ENCODE measurements around the gene PSMD7.
"Not testable (repeated sequence)": the region's sequence is repeated elsewhere in the genome, so short reads cannot be mapped to it uniquely, and the experiment has no call there.

PSMD7 gene

DNA sequence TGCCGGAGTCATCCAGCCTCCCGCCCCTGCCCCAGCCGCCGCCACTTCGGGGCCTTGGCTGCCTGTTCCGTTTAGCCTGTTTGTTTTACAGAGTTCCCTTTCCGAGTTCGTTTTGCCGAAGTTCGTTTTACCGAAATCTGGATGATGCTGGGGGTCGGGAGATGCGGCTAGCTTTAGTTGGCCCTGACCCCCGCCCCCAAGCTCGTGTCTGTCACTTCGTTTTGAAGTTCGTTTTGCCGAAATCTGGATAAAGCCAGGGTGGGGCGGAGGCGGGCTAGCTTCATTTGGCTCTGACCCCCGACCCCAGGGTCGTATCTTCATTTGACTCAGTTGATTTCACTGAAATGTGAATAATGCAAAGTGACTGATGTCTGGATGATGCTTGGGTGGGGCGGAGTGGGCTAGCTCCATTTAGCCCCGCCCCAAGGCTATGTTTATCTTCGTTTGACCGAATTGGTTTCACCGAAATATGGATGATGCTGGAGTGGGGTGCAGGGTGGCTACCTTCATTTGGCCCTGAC, 591 bp downstream of the PSMD7 start:
- peak; percentile 53 for DNase-seq

DNA sequence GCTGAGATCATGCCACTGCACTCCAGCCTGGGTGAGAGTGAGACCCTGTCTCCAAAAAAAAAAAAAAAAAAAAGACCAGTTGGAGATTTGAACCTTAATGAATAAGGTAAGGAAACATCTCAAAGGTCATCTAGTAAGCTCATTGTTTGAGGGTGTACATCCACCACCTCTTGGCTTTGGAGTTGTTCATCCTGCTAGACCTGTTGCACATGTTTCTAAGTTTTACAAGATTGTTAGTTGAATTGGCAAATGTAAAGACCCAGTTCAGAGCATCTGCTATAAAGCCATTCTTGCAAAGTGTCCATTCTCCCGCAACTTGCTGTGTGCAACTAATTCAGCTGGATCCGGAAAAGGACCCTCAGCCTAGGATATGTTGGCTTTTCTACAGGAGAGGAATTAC, 1.5 kb downstream of the PSMD7 start:
- no peak for DNase-seq

DNA sequence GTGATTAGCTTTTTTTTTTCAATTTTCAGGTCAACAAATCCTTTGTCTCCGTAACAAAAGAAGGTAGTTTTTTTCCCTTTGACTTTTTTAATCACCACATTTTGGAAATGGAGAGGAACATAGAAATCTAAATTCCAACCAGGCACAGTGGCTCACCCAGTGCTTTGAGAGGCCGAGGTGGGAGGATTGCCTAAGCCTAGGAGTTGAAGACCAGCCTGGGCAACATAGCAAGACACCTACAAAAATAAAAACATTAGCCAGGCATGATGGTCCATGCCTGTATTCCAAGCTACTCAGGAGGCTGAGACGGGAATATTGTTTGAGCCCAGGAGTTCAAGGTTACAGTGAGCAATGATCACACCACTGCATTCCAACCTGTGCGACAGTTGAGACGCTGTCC, 5.7 kb downstream of the PSMD7 start:
- no peak for DNase-seq

DNA sequence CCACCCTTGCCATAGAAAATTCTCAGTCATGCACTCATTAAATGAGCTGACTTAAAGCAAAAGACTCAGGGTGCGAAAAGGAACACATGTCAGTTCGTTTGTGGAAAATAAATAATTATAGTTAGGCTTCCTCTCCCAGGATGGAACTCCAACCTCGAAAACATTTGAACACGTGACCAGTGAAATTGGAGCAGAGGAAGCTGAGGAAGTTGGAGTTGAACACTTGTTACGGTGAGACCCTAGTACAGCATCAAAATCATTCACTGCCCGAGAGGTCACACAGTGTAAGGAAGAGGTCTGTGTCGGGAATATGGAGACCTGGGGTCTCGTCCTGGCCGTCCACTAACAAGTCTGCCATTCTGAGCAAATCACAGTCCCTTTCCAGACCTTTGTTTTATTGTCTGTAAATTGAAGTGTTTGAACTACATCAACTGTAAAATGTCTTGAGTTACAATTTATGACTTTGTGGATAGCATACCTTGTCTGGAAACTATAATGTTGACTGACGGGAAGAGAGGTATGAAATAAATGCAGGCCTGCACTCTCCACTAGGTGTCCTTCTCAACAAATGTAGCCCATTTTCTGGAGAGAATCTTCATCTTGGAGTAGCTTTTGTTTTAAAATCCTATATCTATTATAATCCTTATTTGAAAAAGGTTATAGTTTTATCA, 7.7 kb downstream of the PSMD7 start:
- no peak for DNase-seq

DNA sequence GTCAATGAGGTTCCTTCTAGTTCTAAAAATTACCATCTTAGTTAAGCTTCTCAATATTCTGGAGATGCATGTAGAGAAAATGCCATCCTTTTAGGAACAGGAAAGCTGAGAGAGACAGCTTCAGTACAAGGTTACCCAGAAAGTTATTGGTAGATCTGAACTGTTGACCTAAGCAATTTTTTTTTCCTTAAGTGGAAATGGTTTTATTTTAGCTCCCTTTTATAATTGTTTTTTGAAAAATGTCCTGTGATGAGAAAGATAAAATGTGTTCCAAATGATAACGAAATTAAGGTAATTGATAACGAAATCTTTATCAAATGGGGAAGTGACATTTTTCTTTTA, 8.2 kb downstream of the PSMD7 start:
- DNase-seq, result no peak

DNA sequence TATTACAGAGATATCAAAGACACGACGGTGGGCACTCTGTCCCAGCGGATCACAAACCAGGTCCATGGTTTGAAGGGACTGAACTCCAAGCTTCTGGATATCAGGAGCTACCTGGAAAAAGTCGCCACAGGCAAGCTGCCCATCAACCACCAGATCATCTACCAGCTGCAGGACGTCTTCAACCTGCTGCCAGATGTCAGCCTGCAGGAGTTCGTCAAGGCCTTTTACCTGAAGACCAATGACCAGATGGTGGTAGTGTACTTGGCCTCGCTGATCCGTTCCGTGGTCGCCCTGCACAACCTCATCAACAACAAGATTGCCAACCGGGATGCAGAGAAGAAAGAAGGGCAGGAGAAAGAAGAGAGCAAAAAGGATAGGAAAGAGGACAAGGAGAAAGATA, 8.7 kb downstream of the PSMD7 start:
- DNase-seq, result no peak

DNA sequence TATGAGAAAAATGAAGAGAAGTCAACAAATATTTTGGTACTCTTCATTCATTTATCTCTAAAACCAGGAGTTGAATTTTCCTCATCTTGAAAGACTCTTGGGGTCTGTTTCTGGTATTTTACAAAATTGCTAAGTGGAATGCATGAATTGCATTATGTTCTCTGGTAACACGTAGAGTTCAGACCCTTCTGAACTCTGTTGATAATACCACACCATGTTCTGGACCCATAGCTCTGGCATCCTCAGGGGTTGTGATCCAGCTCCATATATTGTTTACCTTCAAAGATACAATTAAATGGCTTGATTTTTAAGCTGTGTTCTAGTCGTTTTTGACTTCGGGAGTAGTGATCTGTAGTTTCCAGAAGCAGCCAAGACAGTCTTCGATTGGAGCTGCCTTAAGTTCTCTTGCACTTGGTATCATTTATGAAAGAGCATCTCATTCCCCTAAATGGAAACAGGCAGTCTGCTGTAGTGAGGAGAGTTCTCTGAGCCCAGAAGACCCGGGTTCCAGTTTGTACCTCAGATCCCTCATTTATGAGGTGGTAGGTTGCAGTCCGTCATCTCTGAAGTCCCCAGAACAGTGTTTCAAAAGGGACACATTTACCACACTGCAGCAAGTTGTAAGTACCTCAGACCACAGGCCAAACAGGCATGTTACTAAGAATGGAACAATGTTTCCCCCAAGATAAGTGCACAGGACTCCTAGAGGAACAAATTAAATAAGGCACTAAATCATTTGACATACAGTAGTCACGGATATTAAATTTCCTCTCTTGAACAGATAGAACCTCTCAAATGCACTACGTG, 9.6 kb downstream of the PSMD7 start:
- DNase-seq, result peak; percentile 27

DNA sequence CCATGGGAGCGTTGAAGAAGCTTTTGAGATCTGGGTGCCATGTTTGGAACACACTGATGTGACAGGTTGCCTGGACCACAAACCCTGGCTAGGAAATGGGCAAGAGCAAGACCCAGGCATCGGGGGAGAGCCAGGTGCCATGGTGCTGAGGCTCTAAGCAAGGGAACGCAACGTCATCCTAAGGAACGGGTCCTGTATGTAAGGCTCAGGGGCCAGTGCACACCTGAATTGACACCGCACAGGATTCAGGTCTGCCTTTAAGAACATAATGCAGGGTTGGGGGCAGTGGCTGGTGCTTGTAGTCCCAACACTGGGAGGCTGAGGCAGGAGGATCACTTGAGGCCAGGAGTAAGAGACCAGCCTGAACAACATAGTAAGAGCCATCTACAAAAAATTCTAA, 10.8 kb downstream of the PSMD7 start:
- DNase-seq, result no peak

DNA sequence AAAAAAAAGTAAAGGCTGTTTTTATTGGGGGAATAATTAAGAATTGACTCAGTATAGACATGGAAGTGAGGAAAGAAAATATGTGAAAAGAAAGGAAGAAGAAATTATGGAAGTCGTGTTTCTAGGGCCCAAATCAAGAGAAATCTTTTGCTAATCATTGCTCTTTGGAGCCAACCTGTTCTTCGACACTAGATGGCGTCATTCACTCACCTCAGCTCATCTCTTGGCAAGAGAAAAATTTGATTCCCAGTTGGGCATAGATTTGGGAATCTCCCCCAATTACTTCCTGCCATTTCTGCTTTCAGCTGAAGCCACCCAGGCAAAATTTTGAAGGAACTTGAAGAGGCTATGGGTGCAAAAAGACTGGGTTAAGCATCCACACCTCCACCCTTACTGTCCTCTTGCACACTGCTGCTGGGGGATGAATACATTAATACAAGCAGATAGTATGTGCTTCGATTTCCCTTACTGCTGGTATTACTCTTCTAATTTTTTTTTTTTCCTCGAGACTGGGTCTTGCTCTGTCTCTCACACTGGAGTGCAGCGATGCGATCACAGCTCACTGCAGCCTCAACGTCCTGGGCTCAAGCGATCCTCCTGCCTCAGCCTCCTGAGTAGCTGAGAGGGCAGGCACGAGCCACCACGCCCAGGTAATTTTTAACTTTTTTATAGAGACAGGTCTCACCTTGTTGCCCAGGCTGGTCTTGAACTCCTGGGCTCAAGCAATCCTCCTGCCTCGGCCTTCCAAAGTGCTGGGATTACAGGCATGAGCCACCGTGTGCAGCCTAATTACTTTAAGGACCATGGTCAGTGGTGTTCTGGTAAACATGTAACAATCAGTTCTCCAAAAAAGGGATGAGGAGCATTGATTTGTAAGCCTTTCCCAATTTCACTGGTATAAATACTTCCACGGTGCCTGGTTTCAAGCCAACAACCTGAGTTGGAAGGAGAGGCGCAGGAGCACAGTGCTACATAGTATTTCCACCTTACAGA, 13.5 kb downstream of the PSMD7 start:
- DNase-seq, result peak; percentile 33

DNA sequence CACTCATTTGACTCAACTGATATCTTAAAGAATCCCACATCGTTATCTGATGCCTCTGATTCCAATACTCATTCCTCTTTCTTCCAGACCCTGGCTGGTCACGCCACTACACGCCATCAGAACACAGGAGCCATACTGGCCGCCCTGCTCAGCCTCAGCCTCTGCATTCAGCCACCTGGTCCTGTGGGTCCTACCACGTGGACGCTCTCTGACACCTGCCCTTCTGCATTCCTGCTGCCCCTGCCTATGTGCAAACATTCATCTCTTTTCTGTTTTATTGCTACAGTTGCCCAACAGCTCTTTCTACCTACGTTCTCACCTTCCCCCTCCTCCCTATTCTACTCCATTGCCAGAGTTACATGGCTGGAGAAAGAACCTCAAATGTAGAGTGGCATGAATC, 18.4 kb downstream of the PSMD7 start:
- no peak for DNase-seq

DNA sequence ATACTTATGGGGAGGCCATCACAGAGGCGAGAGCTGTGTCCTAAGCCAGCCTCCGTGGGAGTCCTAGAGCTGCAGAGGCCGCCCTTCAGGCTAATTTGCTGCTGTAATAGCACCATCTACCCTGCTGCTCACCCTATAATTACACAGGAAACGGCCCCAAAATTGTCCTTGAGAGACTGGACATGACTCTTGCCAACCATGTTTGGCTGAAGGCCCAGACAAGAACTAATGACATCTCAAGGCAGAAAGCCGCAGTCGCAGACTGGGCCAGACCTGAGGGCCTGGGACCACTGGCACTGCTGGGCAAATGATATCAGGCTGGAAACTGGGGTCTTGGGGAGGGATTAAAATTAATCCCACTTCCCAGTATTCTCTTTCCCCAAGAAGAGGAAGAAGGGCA, 24.1 kb downstream of the PSMD7 start:
- DNase-seq, result no peak

DNA sequence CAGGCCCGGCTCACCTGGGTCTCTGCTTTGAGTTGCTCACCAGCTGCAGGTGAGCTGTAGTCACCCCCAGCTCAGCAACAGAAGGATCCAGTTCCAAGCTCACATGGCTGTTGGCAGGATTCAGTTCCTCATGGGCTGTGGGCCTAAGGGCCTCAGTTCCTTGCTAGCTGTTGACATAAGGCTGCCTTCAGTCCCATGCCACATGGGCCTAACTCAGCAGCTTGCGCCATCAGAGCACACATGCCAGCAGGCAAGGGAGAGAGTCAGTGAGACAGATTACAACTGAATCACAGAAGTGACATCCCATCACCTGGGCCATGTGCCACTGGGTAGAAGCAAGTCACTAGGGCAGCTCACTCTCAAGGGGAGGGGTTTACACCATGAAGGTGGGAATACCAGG, 24.7 kb downstream of the PSMD7 start:
- no peak for DNase-seq

DNA sequence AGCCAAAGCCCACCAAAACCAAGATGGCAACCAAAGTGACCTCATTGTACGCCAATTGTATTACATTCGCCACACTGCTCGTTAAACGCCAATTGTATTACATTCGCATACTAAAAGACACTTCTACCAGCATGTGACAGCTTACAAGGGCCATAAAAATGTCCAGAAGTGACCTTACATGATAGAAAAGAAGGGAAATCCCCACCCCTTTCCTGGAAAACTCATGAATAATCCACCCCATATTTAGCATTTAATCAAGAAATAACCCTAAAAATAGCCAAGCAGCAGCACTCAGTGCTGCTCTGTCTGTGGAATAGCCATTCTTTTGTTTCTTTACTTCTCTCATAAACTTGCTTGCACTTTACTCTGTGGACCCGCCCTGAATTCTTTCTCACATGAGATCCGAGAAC, 25.7 kb downstream of the PSMD7 start:
- DNase-seq, result no peak

DNA sequence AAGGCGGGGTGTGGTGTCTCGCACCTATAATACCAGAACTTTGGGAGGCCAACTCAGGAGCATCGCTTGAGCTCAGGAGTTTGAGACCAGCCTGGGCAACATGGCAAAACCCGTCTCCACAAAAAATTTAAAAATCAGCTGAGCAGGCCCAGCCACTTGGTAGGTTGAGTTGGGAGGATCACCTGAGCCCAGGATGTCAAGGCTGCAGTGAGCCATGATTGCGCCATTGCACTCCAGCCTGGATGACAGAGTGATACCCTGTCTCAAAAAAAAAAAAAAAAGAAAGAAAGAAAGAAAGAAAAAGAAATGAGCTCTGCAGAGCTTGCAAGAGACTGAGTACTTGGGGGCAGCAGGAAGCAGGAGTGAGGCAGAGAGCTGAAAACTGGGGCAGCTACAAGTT, 28.2 kb downstream of the PSMD7 start:
- not testable (repeated sequence) for DNase-seq

DNA sequence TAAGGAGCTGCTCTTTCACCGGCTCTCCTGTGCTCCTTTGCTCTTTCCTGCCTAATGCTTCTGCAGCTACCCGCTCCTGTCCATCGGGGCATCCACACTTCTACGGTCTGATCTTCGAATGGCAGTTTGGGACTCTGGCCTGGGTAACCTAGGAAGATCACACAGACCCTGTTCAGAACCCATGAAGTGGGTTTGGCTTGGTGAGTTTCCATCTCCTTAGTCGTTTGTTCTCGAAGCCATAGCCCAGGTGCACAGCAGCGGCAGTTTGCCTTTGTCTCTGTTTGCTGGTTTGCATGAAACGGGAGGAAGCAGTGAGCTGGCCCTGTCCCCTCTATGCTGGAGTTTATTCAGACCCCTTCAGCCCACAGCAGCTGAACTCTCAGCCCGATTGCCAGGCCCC, 29.0 kb downstream of the PSMD7 start:
- no peak for DNase-seq

DNA sequence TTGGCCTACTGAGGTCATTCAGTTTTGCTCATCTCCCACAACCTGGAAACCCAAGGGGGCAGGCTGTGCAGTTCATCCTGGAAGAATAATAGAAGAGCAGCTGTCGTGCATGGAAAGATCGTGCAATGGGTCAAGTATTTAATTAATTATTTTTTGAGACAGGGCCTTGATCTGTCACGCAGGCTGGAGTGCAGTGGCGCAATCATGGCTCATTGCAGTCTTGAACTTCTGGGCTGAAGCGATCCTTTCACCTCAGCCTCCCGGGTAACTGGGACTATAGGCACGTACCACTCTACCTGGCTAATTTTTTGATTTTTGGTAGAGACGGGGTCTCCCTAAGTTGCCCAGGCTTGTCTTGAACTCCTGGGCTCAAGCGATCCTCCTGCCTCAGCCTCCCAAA, 31.7 kb downstream of the PSMD7 start:
- DNase-seq, result not testable (repeated sequence)

DNA sequence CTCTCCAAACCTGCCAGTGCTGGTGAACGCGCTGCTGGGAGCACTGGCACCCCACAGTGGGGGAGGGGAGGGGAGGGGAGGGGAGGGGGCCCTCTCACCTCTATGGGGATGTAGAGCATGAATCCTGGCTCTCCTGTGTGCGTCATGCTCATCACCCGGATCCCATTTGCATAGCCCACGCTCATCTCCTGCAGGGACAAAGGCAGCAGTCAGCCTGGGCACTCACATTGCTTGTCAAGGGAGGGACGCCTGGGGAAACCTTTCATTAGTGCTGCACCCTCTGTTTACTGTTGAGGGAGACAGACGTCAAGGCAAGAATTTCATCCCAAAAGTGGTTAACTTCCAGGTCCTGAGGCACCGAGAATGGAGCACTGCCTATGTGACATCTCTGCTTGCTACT, 35.9 kb downstream of the PSMD7 start:
- DNase-seq, result not testable (repeated sequence)

DNA sequence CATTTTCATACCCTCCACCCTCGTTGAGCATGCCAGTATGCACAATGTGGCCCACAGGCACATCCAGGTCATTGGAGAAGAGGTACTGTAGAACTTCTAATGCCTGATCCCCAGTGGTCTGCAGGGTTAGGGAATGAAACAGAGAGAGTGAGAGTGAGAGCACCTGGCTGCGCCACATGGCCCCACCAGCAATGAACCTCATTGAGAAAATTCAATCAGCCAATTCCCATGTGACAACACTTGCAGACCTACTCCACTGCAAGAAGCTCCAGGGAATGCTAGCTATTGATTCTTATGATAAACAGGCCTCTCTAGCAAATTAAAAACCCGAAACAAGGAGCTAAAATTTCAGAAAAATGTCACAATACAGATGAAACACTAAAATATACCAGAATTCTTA, 40.9 kb downstream of the PSMD7 start:
- not testable (repeated sequence) for DNase-seq

DNA sequence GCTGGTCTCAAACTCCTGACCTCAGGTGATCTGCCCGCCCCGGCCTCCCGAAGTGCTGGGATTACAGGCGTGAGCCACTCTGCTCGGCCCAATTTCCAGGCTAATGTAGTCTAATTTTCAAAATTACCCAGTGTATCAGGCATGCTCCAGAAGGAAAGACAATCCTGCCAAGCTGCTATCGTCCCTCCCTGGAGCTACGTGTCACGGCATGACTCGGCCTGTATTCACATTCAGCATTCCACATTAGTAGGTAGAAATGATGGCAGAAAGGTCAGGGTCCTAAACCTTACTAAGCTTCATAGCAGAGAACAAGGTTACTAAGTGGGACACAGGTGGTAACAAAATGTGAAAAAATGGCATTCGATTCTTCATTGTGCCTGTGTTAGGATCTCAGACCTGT, 42.6 kb downstream of the PSMD7 start:
- DNase-seq, result not testable (repeated sequence)

DNA sequence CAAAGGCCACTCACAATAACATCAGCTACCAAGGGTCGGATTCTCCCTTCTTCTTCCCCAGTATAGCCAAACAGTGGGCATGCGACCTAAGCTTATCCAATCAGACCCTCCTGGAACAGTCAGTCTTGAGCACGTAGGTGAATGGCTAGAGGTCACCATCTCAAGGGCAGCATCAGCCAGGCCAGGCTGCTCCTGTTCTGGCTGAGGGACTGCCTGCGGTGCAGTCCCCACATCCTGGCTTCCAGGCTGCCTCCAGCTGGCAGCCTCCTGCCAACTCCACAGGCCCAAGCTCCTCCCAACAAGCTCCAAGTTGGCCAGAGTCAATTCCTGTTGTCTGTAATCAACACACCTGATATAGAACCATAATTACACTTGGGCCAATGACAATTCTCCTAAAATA, 56.4 kb downstream of the PSMD7 start:
- not testable (repeated sequence) for DNase-seq
